Kidney glomerular epithelial cell (primary cell): Measurements from ENCODE around the gene ITGB4.
"Not testable (repeated sequence)": the region's sequence is repeated elsewhere in the genome, so short reads cannot be mapped to it uniquely, and the experiment has no call there.

Experiments used
- DNase-seq: peaks from one replicate; lab custom pipeline; 2025; lab: John Stamatoyannopoulos, UW

Gene ITGB4

GRCh38 chr17:75753514-75754377, 32.5 kb downstream of the ITGB4 start:
- DNase-seq = no peak

DNA sequence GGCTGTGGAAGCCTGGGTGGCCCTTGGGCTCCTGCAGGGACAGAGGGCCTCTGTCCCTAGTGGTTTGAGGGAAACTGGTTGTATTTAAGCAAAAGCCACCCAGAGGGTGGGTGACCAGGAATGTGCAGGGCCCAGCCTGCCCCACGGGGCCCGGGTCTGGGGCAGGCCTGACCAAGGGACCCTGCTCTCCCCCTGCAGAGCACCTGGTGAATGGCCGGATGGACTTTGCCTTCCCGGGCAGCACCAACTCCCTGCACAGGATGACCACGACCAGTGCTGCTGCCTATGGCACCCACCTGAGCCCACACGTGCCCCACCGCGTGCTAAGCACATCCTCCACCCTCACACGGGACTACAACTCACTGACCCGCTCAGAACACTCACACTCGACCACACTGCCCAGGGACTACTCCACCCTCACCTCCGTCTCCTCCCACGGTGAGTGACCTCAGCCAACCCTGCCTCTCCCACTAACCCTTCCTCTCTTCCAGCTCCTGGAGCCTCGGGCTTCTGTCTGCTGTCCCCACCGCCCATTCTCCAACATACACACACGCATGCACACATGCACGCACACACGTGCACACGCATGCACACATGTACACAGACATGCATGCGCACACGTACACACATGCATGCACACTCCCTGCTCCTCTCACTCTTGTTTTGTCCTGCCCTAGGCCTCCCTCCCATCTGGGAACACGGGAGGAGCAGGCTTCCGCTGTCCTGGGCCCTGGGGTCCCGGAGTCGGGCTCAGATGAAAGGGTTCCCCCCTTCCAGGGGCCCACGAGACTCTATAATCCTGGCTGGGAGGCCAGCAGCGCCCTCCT, 33.3 kb downstream of the ITGB4 start:
- DNase-seq = no peak

- no peak for DNase-seq
Observed at GRCh38 chr17:75755205-75755901, 34.1 kb downstream of the ITGB4 start.

DNA sequence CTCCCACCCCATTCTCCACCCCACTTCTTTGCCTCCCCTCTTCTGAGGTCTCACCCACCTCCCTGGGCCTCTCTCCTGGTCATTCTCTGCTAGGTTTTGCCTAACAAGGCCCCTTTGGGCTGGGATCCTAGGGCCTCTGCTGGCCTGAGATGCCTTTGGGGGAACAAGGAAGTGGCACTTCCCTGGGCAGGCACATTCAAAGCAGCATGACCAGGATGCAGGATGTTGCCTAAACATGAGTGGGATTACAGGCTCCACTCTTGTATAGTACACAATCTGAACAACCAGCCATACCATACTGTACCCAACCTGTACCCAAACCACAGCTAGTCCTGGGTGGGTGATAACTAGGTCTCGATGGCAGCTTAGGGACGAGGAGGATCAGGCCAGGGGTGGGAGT, 34.7 kb downstream of the ITGB4 start:
- DNase-seq = no peak

- DNase-seq = no peak
Observed at GRCh38 chr17:75756451-75757085, 35.3 kb downstream of the ITGB4 start.

DNA sequence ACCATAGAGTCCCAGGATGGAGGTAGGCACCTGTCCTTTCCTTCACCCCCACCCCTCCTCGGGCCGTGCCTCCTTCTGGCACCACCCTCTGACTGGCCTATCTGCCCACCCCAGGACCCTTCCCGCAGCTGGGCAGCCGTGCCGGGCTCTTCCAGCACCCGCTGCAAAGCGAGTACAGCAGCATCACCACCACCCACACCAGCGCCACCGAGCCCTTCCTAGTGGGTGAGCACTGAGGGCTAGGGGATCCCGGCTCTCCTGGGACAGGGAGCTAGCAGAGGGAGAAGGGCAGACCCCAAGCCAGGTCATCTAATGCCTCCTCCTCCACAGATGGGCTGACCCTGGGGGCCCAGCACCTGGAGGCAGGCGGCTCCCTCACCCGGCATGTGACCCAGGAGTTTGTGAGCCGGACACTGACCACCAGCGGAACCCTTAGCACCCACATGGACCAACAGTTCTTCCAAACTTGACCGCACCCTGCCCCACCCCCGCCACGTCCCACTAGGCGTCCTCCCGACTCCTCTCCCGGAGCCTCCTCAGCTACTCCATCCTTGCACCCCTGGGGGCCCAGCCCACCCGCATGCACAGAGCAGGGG, 35.9 kb downstream of the ITGB4 start:
- no peak for DNase-seq

DNA sequence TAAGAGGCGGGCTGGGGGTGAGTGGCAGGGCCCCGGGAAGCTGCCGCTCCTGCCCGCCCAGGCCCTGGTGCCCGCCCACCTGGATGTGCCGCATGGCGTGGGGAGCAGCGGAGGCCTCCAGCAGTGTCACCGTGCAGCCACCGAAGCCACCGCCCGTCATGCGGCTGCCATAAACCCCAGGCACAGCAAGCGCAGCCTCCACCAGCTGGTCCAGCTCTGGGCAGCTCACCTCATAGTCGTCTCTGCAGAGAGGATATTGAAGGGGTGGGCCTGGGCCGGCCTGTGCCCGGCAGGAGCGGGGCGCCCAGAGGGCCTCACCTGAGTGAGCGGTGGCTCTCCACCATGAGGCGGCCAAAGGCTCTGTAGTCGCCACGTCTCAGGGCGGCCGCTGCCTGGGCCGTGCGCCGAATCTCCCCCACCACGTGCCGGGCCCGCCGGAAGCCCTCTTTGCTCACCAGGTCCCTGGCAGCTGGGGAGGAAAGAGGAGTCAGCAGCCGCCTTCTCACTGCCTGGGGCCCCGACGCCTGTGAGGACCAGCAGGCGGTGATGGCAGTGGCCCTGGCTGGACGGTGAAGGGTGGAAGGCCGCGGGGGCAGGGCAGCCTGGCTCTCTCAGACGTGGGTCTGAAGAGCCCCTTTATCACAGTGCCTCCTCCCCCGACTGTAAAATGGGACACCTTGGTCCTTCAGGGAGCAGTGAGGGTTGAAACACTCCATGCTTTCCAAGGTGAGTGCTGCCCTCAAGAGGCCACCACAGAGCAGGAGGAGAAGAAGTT, 37.1 kb downstream of the ITGB4 start:
- no peak for DNase-seq

DNA sequence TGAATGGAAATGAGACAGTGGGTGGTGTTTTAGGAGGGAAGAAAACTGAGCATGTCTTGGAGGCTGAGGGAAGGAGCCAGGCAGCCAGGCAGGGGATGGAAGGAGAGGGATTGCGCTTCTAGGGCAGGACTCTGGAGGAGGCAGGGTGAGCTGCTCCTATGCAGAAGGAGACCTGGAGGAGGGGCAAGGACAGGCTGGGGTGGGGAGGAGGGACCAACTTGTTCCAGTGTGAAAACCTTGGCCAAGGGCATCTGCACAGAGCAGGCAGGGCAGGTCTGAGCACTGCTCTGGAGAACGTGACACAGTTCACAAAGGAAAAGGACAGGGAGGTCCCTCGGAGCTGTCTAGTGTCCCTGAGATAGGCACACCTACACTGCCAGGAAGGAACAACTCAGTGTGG, 38.2 kb downstream of the ITGB4 start:
- DNase-seq = no peak

GRCh38 chr17:75759978-75760640, 38.9 kb downstream of the ITGB4 start:
- not testable (repeated sequence) for DNase-seq

GRCh38 chr17:75762513-75763268, 41.4 kb downstream of the ITGB4 start:
- no peak for DNase-seq

- no peak for DNase-seq
Observed at GRCh38 chr17:75763269-75763607, 42.0 kb downstream of the ITGB4 start.

GRCh38 chr17:75763613-75764416, 42.6 kb downstream of the ITGB4 start:
- no peak for DNase-seq

DNA sequence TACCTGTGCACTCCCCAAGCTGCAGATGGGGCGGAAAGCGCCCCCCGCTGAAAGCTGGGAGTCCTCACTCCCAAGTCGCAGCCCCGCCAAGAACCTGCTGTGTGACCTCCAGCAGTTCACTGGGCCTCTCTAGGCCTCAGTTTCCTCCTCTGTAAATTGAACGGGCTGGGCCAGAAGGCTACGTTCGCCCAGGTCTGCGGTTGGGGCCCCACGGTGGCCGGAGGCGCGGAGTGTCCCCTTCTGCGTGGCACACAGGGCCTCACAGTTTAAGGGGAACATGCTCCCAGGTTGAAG, 43.1 kb downstream of the ITGB4 start:
- DNase-seq = no peak

- DNase-seq = no peak
Observed at GRCh38 chr17:75764711-75765421, 43.6 kb downstream of the ITGB4 start, which contains the start of gene GALK1. TSS of gene GALK1 (minus strand) at chr17:75765192. CDS start at chr17:75765136, 56 bp downstream.

GRCh38 chr17:75765981-75766380, 44.7 kb downstream of the ITGB4 start:
- DNase-seq = no peak

DNA sequence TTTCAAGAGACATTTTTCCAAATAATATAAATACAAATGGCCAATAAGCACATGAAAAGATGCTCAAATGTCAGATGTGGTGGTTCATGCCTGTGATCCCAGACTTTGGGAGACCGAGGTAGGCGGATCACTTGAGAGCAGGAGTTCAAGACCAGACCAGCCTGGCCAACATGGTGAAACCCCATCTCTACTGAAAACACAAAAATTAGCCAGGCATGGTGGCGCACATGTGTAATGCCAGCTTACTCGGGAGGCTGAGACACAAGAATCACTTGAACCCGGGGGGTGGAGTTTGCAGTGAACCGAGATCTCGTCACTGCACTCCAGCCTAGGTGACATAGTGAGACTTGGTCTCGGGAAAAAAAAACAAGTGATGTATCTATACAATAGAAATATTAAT, 46.6 kb downstream of the ITGB4 start:
- DNase-seq = no peak

DNA sequence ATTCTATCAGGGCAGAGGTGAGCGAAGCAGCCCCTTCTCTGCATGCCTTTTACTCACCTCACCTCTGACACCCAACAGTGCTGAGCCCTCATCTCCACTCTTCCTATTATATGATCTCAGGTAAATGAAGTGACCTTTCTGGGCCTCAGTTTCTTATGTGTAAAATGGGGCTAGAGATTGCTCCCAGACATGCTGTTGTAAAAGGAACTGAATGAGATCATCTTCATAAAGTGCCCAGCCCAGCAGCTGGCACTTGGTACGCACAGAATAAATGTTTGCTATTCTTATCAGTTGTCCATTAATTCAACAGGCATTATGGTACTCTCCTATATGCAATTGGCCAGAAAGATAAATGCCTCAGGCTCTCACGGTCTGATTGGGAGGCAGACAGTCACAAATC, 48.3 kb downstream of the ITGB4 start:
- DNase-seq = no peak
